ENCODE measurements around the gene IDH3A.

Gene IDH3A

GRCh38 chr15:78170848-78171773, 21.9 kb downstream of the IDH3A start:
- no peak overlapping the region for H3K27ac Mint-ChIP-seq
- H3K9me3 Mint-ChIP-seq (ENCODE audit: low read depth), result no peaks in the 10 kb centered on the region
- no peaks in the 10 kb centered on the region for H3K27me3 Mint-ChIP-seq
- H3K4me3 Mint-ChIP-seq, result no peak overlapping the region
- H3K36me3 Mint-ChIP-seq, result peaks cover 21% of the 10 kb centered on the region
- H3K4me1 Mint-ChIP-seq (ENCODE audit: low read depth), result peaks cover 29% of the 10 kb centered on the region

DNA sequence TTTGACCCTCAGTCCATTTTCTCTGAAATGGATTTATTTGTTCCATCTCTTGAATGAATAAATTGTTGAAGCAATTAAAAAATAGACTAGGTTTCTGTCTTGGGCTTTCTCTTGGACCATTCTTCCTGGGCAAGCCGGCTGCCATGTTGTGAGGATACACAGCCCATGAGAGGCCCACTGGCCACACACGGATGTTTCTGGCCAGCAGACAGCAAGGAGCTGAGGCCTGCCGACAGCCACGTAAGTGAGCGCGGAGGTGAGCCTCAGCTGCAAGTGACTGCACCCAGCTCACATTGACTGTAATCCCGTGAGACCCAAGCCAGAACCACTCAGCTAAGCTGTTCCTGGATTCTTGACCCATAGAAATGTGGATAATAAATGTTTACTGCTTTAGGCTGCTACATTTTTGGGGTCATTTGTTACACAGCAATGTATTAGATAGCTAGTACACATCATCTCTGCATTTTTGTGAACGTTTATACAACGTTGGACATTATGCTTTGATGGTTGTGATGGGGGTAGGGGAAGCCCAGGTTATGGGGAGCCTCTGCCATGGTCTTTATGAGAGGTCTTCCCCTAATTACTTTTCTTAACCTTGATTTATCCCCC, 22.8 kb downstream of the IDH3A start:
- Mint-ChIP-seq H3K27ac (no peak overlapping the region), H3K4me1 (ENCODE audit: low read depth) (peaks cover 29% of the 10 kb centered on the region), H3K27me3 (no peaks in the 10 kb centered on the region), H3K9me3 (ENCODE audit: low read depth) (no peaks in the 10 kb centered on the region), H3K4me3 (no peak overlapping the region), H3K36me3 (peaks cover 19% of the 10 kb centered on the region)

GRCh38 chr15:78174401-78174800, 25.2 kb downstream of the IDH3A start:
- no peak overlapping the region for H3K27ac Mint-ChIP-seq

DNA sequence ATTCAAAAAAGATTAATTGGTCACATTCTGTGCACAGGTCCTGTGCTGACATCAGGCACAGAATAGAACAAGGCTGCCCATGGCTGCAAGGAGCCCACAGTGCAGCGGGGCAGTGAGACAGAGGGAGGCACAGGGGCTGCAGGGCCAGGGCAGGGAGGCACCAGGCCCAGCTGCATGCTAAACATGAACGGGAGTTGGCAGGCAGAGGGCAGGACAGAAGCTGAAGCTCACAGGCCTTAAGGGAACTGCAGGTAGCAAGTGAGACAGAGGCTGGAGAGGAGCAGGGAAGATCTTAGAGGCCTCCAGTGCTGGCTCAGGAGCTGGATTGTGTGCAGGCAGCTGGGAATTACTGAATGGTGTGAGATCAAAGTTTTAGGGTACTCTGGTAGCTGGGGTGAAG, 26.2 kb downstream of the IDH3A start:
- Mint-ChIP-seq H3K27me3 (no peaks in the 10 kb centered on the region), H3K27ac (no peak overlapping the region), H3K4me3 (no peak overlapping the region), H3K9me3 (ENCODE audit: low read depth) (no peaks in the 10 kb centered on the region), H3K4me1 (ENCODE audit: low read depth) (peaks cover 21% of the 10 kb centered on the region), H3K36me3 (peaks cover 13% of the 10 kb centered on the region)

More at GRCh38 chr15:78174401-78174800, 25.2 kb downstream of the IDH3A start:
- Mint-ChIP-seq H3K4me1 (ENCODE audit: low read depth) (peaks cover 21% of the 10 kb centered on the region), H3K9me3 (ENCODE audit: low read depth) (no peaks in the 10 kb centered on the region), H3K4me3 (peak overlapping the region; percentile 53), H3K36me3 (peaks cover 15% of the 10 kb centered on the region), H3K27me3 (no peaks in the 10 kb centered on the region)

GRCh38 chr15:78177447-78177873, 28.3 kb downstream of the IDH3A start:
- Mint-ChIP-seq H3K27me3 (no peaks in the 10 kb centered on the region), H3K4me1 (ENCODE audit: low read depth) (peaks cover 21% of the 10 kb centered on the region), H3K4me3 (no peak overlapping the region), H3K9me3 (ENCODE audit: low read depth) (no peaks in the 10 kb centered on the region), H3K36me3 (peaks cover 4% of the 10 kb centered on the region), H3K27ac (no peak overlapping the region)

DNA sequence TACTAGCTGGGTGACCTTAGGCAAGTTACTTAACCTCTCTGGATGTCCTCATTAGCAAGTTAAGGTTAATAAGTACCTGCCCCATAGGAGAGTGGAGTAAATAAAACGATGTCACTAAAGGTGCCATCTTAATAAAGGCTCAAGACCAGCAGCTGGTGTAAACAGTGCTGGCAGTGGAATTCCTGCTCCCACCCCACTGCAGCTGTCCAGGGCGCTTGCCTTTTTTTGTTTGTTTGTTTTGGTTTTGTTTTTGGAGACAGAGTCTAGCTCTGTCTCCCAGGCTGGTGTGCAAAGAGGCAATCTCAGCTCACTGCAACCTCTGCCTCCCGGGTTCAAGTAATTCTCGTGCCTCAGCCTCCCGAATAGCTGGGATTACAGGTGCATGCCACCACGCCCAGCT, 28.9 kb downstream of the IDH3A start:
- Mint-ChIP-seq H3K9me3 (ENCODE audit: low read depth) (no peaks in the 10 kb centered on the region), H3K36me3 (no peaks in the 10 kb centered on the region), H3K4me3 (no peak overlapping the region), H3K27ac (no peak overlapping the region), H3K4me1 (ENCODE audit: low read depth) (peaks cover 18% of the 10 kb centered on the region), H3K27me3 (no peaks in the 10 kb centered on the region)

DNA sequence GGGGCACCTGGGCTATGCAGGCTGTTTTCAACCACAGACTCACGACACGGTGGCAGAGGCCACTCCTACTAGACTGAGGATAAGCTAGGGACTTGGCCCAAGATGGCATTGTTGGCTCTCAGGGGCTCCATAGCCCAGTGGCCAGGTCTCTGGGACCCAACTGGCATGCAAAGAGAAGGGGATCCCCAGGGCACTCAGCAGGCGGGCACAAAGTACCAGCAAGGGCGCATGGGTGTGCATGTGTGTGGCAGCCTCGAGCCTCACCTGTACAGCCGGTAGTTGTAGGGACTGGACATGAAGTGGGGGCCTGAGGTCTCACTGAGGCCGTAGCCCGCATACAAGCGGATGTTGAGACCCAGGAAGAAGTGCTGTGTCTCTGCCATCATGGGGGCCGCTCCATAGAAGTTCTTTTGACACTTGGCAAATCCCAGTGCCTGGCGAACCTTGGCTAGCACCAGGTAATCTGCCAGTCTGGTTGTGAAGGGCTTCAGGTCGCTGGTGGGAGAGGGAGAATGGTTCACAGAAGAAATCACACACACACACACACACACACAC, 30.2 kb downstream of the IDH3A start:
- Mint-ChIP-seq H3K4me1 (ENCODE audit: low read depth) (peaks cover 8% of the 10 kb centered on the region), H3K27ac (no peak overlapping the region), H3K4me3 (no peak overlapping the region), H3K36me3 (no peaks in the 10 kb centered on the region), H3K9me3 (ENCODE audit: low read depth) (no peaks in the 10 kb centered on the region), H3K27me3 (no peaks in the 10 kb centered on the region)

GRCh38 chr15:78179906-78180305, 30.7 kb downstream of the IDH3A start:
- H3K27me3 Mint-ChIP-seq, result no peaks in the 10 kb centered on the region
- no peak overlapping the region for H3K27ac Mint-ChIP-seq
- H3K4me1 Mint-ChIP-seq (ENCODE audit: low read depth), result peaks cover 2% of the 10 kb centered on the region
- no peak overlapping the region for H3K4me3 Mint-ChIP-seq
- no peaks in the 10 kb centered on the region for H3K9me3 Mint-ChIP-seq (ENCODE audit: low read depth)
- no peaks in the 10 kb centered on the region for H3K36me3 Mint-ChIP-seq

GRCh38 chr15:78182336-78182700, 33.2 kb downstream of the IDH3A start:
- Mint-ChIP-seq H3K4me3 (no peak overlapping the region), H3K36me3 (no peaks in the 10 kb centered on the region), H3K27me3 (no peaks in the 10 kb centered on the region), H3K4me1 (ENCODE audit: low read depth) (no peaks in the 10 kb centered on the region), H3K9me3 (ENCODE audit: low read depth) (no peaks in the 10 kb centered on the region), H3K27ac (no peak overlapping the region)

- Mint-ChIP-seq H3K4me3 (no peak overlapping the region), H3K4me1 (ENCODE audit: low read depth) (no peaks in the 10 kb centered on the region), H3K36me3 (no peaks in the 10 kb centered on the region), H3K27ac (no peak overlapping the region), H3K9me3 (ENCODE audit: low read depth) (no peaks in the 10 kb centered on the region), H3K27me3 (no peaks in the 10 kb centered on the region)
Observed at GRCh38 chr15:78182821-78183220, 33.7 kb downstream of the IDH3A start.

DNA sequence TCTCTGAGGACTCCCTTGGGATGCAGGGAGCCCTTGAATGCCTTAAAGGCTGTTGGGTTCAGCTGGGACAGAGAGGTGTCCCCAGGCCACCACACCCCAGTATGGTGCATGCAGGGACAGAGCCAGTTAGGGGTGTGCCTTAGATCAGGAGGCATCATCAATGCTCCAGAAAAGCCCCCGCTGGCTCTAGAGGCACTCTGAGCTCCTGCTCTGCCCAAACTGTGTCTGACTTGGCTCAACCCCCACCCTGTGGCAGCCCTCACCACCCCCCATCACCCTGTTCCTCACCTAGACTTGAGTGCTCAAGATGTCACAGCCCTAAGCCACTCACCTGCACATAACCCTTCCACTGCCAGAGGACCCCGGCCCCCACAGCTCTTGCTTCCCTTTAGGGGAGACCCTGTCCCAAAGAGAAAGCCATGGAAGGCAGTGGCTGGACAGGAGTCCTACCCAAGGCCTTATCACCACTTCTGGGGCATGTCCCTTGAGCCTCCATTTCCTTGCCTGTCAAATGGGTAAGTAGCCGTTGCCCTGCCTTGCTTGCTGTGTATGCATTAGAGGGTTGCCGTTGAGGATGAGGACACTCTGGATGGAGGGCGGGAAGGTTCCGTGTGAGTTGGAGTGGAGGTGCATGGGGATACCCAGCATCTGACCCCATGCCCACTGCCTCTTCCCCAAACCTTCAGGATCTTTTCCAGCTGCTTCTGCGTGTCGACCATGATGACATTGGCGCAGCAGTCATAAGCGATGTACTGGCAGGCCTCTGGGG, 43.8 kb downstream of the IDH3A start:
- H3K4me3 Mint-ChIP-seq, result no peak overlapping the region
- no peaks in the 10 kb centered on the region for H3K4me1 Mint-ChIP-seq (ENCODE audit: low read depth)
- no peaks in the 10 kb centered on the region for H3K9me3 Mint-ChIP-seq (ENCODE audit: low read depth)
- H3K27me3 Mint-ChIP-seq, result no peaks in the 10 kb centered on the region
- H3K36me3 Mint-ChIP-seq, result no peaks in the 10 kb centered on the region
- no peak overlapping the region for H3K27ac Mint-ChIP-seq

GRCh38 chr15:78193731-78194567, 44.8 kb downstream of the IDH3A start:
- Mint-ChIP-seq H3K9me3 (ENCODE audit: low read depth) (no peaks in the 10 kb centered on the region), H3K4me3 (no peak overlapping the region), H3K27me3 (no peaks in the 10 kb centered on the region), H3K4me1 (ENCODE audit: low read depth) (no peaks in the 10 kb centered on the region), H3K27ac (no peak overlapping the region), H3K36me3 (no peaks in the 10 kb centered on the region)

- H3K27me3 Mint-ChIP-seq, result no peaks in the 10 kb centered on the region
- no peaks in the 10 kb centered on the region for H3K9me3 Mint-ChIP-seq (ENCODE audit: low read depth)
- H3K27ac Mint-ChIP-seq, result no peak overlapping the region
- no peaks in the 10 kb centered on the region for H3K36me3 Mint-ChIP-seq
- H3K4me3 Mint-ChIP-seq, result no peak overlapping the region
- H3K4me1 Mint-ChIP-seq (ENCODE audit: low read depth), result no peaks in the 10 kb centered on the region
Observed at GRCh38 chr15:78194568-78194925, 45.4 kb downstream of the IDH3A start.

GRCh38 chr15:78195735-78196201, 46.6 kb downstream of the IDH3A start:
- H3K27ac Mint-ChIP-seq, result no peak overlapping the region
- no peaks in the 10 kb centered on the region for H3K9me3 Mint-ChIP-seq (ENCODE audit: low read depth)
- H3K36me3 Mint-ChIP-seq, result no peaks in the 10 kb centered on the region
- H3K4me3 Mint-ChIP-seq, result no peak overlapping the region
- no peaks in the 10 kb centered on the region for H3K4me1 Mint-ChIP-seq (ENCODE audit: low read depth)
- no peaks in the 10 kb centered on the region for H3K27me3 Mint-ChIP-seq
